HG02938 (cell line): ENCODE measurements around the gene DSCAML1.

Source experiments
- ATAC-seq: cut with Tn5 transposase; IDR thresholded peaks from one replicate; pipeline ENCODE4 v1.9.1; 2021; ENCODE audit warnings: mild to moderate bottlenecking, moderate library complexity; ENCODE audit not compliant: unreplicated experiment

DSCAML1 gene

DNA sequence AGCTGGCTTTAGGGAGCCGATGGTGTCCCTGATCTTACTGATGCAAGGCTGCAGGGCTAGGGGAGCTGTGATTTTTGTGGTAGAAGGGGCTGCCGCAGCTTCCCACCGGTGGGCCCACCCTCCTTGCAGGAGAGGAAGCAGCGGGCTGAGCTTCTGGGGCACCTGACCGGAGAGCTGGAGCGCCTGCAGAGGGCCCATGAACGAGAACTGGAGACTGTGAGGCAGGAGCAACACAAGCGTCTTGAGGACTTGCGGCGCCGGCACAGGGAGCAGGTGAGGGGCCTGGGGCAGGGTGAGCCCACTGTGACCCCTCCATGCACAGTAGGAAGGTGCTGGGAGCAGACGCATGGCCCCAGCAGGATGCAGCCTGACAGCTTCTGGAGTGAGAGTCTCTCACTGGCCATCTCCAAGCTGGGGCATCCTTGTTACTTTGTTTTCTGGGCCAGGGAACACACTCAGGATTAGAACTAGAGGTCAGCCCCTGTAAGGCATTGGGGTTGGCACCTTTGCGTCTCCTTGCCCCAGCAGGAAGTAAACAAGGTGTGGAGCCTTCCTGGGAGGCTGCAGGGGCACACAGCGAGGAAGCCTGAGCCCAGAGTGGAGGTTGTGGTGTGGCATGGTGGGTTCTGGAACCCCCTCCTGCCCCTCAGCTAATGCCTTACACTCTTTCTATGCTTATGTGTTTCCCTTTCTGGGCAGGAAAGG lies 402.6 kb downstream of the DSCAML1 start:
- no peak for ATAC-seq

DNA sequence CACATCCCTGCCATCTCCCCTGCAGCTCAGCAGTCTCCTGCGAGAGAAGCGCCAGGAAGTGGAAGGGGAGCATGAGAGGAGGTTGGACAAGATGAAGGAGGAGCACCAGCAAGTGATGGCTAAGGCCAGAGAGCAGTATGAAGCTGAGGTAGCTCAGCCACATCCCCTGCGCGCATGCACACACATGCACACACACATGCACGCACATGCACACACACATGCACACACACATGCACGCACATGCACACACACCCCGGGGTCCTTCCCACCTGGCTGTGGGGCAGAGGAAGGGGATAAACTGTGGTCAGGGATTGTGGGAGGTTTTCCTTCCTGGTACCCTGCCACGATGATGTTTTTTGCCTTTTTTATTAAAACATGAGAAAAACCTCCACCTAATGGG lies 404.0 kb downstream of the DSCAML1 start:
- no peak for ATAC-seq

DNA sequence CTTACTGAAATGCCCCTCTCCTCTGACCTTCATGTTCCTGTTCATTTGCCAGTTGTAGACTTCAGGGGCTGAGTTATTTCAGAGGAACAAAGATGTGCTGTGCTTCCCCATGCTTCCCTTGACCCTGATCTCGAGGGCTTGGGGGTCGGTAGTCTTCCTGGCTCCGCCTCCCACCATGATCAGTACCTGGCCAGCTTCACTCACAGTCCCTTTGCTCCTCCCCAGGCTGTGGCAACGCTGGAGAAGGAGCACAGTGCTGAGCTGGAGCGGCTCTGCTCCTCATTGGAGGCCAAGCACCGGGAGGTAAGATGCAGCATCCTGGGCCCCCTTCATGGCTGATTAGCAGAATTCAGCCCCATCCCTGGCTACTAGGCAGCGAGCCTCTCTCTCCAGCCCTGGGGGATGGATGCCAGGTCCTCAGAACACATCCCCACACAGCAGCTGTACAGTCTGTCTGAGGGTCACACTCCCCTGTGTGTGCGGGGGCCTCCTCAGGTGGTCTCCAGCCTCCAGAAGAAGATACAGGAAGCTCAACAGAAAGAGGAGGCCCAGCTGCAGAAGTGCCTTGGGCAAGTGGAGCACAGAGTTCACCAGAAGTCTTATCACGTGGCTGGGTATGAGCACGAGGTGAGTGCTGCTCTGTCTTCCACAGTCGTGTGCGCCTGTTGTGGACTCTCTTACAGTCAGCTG lies 404.9 kb downstream of the DSCAML1 start:
- no peak for ATAC-seq

DNA sequence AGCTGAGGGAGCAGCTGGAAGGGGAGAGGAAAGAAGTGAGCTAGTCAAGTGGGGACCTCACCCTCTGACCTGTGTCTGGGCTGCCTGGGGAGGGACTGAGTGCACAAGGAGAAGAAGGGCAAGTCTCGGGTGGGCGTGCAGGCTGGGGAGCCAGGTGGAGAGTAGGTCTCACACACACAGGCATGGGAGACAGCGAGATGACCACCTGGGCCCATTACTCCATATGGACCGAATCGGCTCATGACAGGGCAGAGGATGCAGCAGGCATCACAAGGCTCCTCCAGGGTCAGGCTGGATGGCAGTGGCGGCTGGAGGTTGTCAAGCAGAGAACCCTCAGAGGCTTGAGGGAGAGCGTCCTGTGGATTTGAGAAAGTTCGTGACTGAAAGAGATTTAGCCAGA lies 405.8 kb downstream of the DSCAML1 start:
- ATAC-seq: no peak

DNA sequence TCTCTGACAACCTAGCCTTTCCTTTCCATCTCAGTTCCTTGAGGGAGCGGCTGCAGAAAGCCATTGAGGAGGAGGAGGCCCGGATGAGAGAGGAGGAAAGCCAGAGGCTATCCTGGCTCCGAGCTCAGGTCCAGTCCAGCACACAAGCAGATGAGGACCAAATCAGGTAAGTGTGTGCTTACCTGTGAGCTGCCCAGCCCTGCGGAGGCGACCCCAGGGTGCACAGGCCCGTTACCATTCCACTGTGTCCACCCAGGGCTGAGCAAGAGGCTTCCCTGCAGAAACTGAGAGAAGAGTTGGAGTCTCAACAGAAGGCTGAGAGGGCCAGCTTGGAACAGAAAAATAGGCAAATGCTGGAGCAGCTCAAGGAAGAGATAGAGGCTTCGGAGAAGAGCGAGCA lies 406.3 kb downstream of the DSCAML1 start:
- ATAC-seq: no peak

DNA sequence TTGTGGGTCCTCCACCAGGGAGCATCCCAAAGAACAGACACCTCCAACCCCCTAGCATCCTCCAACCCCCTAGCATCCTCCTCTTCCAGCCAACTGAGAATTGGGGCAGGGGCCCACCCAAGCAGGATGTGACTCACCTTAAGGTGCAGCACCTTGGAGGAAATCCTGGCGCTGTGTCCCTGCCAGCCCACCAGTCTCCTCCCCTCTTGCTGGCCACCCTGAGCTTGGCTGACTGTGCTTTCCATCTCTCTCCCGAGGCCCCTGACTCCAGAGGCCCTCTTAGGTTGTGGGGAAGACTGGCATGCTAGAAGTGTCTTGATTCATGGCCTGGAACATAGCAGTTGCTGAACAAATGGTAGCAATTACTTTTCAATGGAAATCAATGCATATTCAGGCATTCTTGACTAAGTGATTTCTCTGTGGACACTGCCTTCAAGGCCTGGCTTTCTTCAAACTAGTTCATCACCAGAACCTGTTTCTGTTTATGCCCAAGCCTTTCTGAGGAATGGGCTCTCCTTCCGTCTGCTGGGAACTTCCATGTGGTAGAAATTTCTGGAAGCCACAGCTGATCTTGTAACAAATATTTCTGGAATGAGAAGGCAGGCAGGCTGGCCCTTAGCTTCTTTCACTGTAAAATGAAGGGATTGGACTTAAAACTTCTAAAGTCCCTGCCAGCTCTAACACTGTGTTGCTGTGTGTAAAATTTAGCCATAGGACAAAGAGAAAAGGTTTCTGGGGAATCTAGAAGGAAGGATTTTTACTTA lies 408.8 kb downstream of the DSCAML1 start:
- no peak for ATAC-seq

DNA sequence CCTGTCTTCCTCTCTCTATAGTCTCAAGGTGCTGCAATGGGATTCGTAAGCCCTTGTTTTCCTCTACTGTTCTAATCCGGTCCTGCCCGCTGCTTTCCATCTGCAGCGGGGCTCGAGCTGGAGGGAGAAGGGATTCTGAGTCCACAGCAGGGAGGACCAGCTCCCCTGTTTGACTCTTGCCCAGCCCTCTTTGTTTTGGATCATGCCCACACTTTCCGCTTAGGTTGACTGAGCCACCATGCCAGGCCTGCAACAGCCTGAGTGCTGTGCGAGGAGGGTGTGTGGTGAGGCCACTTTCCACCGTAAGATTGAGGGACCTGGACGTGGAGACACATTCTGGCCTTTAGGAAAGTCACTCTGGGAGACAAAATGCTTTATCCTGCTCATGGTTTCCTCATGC lies 411.1 kb downstream of the DSCAML1 start:
- ATAC-seq: no peak

DNA sequence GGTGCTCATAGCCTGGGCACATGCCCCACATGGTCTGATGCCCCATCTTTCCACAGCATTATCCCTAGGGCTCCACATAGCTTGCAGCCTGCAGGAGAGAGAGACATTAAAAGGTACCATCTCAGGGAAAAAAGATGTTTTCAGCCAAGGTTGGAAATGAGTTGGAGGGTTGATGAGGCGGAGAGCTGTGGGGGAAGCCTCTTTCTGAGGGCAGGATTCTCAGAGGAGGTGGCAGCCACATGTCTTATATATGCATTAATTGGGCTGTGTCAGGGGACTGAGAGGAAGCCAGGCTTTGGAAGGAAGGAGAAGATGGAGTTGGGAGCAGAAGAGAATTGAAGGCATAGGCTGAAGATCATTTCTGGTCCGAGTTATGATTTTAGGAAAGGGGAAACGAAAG lies 411.5 kb downstream of the DSCAML1 start:
- ATAC-seq: no peak

DNA sequence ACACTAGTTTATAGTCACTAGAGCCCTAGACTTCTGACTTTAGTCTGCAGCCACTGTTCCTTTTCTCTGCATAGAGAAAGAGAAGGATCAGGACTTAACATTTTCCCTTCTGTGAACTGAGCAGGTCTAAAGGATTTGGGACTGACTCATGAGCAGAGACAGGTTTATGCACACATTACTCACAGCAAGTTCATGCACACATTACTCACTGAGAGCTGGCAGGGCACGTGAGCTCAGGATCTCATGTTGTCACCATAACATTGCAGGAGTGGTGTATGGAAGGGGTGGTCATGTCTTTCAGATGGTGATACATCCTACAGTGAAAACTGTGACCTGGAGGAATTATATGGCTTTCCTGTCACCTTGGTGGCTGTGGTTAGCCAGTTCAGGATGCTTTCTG lies 413.0 kb downstream of the DSCAML1 start:
- ATAC-seq: no peak

DNA sequence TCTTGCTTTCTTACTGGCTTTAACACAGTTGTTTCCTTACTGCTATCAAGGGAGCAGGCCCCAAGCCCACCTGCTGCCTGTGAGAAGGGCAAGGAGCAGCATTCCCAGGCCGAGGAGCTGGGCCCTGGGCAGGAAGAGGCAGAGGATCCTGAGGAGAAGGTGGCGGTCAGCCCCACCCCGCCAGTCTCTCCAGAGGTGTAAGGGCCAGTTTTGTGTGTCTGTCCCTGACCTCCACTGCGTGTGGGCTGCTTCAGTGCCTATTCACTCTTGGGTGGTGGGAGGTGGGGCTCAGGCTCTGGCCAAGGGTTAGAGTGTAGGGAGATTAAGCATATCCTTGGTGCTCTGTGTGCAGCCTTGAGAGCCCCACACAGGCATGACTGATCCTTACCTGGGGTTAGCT lies 414.3 kb downstream of the DSCAML1 start:
- no peak for ATAC-seq

DNA sequence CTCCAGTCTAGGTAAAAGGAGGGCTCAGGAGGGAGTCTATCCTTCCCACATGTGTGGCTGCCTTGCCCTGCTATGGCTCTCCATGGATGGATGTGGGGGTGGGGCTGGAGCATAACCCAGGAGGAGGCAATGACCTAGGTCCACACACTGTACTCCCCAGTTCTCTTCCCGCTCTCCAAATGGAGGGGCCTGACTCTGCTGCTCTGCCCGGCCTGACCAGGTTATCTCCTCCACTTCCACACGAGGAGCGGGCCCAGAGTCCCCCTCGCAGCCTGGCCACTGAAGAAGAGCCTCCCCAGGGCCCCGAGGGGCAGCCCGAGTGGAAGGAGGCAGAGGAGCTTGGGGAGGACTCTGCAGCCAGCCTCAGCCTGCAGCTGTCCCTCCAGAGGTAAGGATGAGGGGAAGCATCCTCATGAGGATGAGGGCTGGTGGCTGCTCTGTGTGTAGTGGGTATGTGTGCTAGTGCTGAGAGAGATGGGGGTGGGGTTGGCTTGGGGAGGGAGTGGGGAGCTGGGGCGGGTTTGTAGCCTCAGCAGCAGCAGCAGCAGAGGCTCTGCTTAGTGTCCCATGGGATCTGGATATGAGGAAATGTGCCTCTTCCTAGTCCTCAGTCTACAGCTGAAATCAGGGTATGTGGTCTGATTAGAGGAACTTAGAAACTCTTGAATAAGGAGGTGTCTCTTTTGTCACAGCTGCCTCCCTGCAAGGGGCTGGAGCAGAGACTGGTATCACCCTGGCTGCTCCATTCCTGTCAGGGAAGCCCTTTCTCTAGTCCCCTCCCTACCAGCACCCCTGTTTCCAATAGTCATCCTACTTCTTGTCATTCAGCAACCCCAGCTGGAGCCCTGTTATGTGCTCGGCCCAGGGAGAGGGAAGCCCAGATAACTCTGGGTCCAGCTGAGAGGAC lies 415.3 kb downstream of the DSCAML1 start:
- ATAC-seq: no peak

DNA sequence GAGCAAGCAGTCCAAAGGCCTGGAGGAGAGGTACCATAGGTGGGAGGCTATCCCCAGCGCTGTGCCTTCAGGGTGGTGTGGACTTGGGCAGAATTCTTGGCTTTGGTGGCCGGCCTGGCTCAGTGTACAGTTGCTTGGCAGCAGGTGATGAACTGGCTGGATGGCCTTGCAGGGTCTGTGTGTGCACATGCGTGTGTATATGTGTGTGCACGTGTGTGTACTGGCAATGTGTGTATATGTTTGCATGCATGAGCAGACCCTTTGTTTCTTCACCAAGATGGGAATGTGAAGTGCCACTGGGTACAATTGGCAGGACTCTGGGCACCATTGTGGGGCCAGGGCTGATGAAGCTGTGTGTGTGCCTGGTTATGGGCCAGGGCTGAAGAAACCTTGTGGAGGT lies 416.3 kb downstream of the DSCAML1 start:
- ATAC-seq: no peak

DNA sequence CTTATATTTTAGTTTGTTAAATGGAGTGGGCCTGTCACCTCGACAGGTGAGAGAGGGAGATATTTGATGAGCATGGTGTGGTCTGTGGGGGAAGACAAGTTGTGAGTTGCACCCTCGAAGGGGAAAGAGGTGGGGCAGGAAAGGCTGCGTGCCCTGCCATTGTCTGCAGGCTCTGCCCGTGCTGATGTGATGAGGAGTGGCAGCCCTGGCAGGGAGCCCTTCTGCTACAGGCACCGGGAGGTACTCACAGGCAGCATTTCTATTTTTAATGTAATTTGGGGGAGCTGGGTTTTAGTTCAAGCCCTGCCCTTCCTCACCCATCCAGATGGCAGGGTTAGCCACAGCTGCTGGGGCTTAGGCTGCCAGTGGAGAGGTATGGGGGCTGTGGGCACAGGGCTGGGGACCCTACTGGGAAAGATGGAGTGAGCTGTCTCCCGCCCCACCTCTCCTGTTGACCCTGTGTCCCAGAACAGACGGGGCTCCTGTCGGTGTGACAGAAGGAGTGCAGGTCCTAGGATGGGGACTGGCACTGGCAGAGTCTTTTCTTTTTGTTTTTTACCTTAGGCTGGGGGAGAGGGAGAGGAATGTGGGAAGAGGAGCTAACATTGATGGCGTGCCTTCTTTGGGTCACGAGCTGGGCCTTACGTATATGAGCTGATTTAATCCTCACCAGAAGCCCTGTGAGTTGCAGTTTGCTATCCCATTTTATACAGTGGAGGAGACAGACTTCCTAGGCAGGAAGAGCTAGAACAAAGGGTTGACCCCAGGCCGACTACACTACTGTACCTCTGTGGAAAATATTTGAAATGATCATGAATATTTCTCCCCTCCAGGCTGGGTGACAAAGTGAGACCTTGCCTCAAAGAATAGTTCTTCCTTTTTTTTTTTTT lies 417.8 kb downstream of the DSCAML1 start:
- ATAC-seq: no peak
